Heart right ventricle (tissue), 16 donors: Measurements from ENCODE around the gene GAD2. TPM values are rescaled to one million over a fixed set of nuclear protein-coding genes. Genes with fewer than 3 reads are reported as not detected.
A peak's percentile ranks its signal among the peaks of the same experiment; 100 is the strongest.

Experiments used
- ATAC-seq, 8 donors: fragments of 200-7000 bp; cut with Tn5 transposase; one replicate each; pipeline ENCODE4 v1.9.1; 2020; ENCODE audit warnings: mild to moderate bottlenecking in 8 of 8, moderate library complexity in 8 of 8, moderate number of reproducible peaks in 1 of 8
- DNase-seq, 2 donors: peaks; one replicate each; pipeline ENCODE4 v3.0.0-alpha.2; 2020
- H3K27ac ChIP-seq, 10 donors: fragments of 200-600 bp; sonication (generic) in 2 of 10; one replicate each; pipeline versions ENCODE4 v1.5.0 to v1.8.0; 2020 to 2022; ENCODE audit warnings: mild to moderate bottlenecking in 3 of 10
- H3K27me3 ChIP-seq, 7 donors: fragments of 200-600 bp; one replicate each; pipeline ENCODE4 v1.8.0; 2021 to 2022; ENCODE audit warnings: mild to moderate bottlenecking in 2 of 7
- H3K36me3 ChIP-seq, 9 donors: fragments of 200-600 bp; sonication (generic) in 1 of 9; one replicate each; pipeline versions ENCODE4 v1.5.0 to v1.8.0; 2020 to 2022; ENCODE audit warnings: mild to moderate bottlenecking in 2 of 9
- H3K4me1 ChIP-seq, 9 donors: fragments of 200-600 bp; sonication (generic) in 1 of 9; one replicate each; pipeline versions ENCODE4 v1.5.0 to v1.8.0; 2020 to 2022; ENCODE audit warnings: mild to moderate bottlenecking in 4 of 9
- H3K4me3 ChIP-seq, 10 donors: fragments of 200-600 bp; sonication (generic) in 2 of 10; one replicate each; pipeline versions ENCODE4 v1.5.0 to v1.8.0; 2020 to 2022; ENCODE audit warnings: mild to moderate bottlenecking in 7 of 10, moderate library complexity in 2 of 10
- H3K9me3 ChIP-seq, 11 donors: fragments of 200-600 bp in 10 of 11; sonication (generic) in 2 of 11; one replicate each; pipeline versions ENCODE4 v1.5.0 to v1.8.0; 2013 to 2022; ENCODE audit warnings: mild to moderate bottlenecking in 2 of 11, control low read depth in 1 of 11, moderate library complexity in 1 of 11
- CTCF ChIP-seq, 9 donors: fragments of 200-600 bp; sonication (generic) in 2 of 9; IDR thresholded peaks; one replicate each; pipeline versions ENCODE4 v1.5.0 to v1.8.0; 2021 to 2022; ENCODE audit warnings: antibody characterized with exemption in 9 of 9, mild to moderate bottlenecking in 5 of 9, moderate library complexity in 1 of 9
- WGBS, 2 donors: extraction: QIAGEN DNeasy Blood & Tissue Kit; methylation state at CpG; one replicate each; pipeline ENCODE4 v1.1.7; 2013; ENCODE audit warnings: inconsistent platforms in 1 of 2; 5-methylcytosine and 5-hydroxymethylcytosine counted together
- intact Hi-C, 10 donors: fragments of 100-400 bp; cut with DNase I; formaldehyde crosslinking; loops; one replicate each; pipeline versions ENCODE4 v1.11.1 to v1.14.2; 2022
- polyA plus RNA-seq, 2 donors: library from polyadenylated mRNA; stranded (reverse); fragments of 200-250 nt; gene quantifications; one replicate each; pipeline ENCODE4 v1.2.3, GENCODE V29; 2013
- total RNA-seq, 10 donors: library from RNA; stranded (reverse); fragmentation: NEBNext Ultra II Directional in 3 of 10; extraction: Animal tissue kit (Norgen Biotek cat#: 25700) in 3 of 10; gene quantifications; one replicate each; pipeline versions ENCODE4 v1.2.1 to v1.2.4, GENCODE V29; 2021 to 2023
- donor health status: Arrhythmogenic right ventricular cardiomyopathy.
- donor health status: ischemic (EF 13 %, LVEDD 7.1; RV severe dilation, severe dysfunction).
- donor health status: healthy with polysubstance abuse.
- donor health status: DM: no; HTN: yes; CAD: no.
- donor health status: DM: no; HTN: no; CAD: no.
- donor health status: ischemic (EF 25% LVEDD 6.9; RV normal size, moderate dysfunction).
- donor health status: ischemic (EF 25% LVEDD 5.7; RV mildly dilated, moderate dysfunction).
- donor health status: healthy.
- donor health status: DM: yes; HTN: yes; CAD: no.
- donor health status: Ischemic cardiomyopathy.
- donor health status: ischemic (EF 35%, LVEDD 5.7; RV mildly dilated, moderate dysfunction).
- donor health status: nonischemic (EF 11% LVEDD 7.7; RV severe dilation, severe dysfunction).
- donor health status: DM: yes; HTN: yes; CAD: no.
- donor health status: PGD.
- donor health status: ischemic (EF 29% LVEDD 5.4; RV normal size, mild dysfunction).
- donor health status: nonischemic (EF 23%, LVEDD 6.1; RV moderate dilation, normal function).

The GAD2 gene
- total and polyA plus RNA-seq, 12 donors, result not detected

- H3K4me3 ChIP-seq, result peak overlapping the region in 1 of 10 donors; percentile 5
- peaks cover 0 to 34% (median 23%) of the 10 kb centered on the region in 9 donors for H3K4me1 ChIP-seq
- peak in 7 of 8 donors; percentile 40 to 70 (median 56) for ATAC-seq
- no peak overlapping the region for H3K27ac ChIP-seq
- no peaks in the 10 kb centered on the region for H3K36me3 ChIP-seq
- DNase-seq, result peak; percentile 9 to 20
- H3K27me3 ChIP-seq, result peaks cover 34 to 100% (median 98%) of the 10 kb centered on the region in 7 donors
- TF ChIP-seq CTCF (IDR thresholded peaks at IDR 0.05), result no peak
- intact Hi-C loops, result no loop called here
- no peaks in the 10 kb centered on the region for H3K9me3 ChIP-seq
- 1% methylated on average over 57 of the region's 57 CpGs for WGBS, 2 donors
Observed at GRCh38 chr10:26215935-26216584, 514 bp upstream of the GAD2 start.

- H3K27me3 ChIP-seq, result peaks cover 38 to 100% (median 98%) of the 10 kb centered on the region in 7 donors
- no peak for DNase-seq
- intact Hi-C loops, result no loop called here
- peaks cover 0 to 34% (median 23%) of the 10 kb centered on the region in 9 donors for H3K4me1 ChIP-seq
- peak overlapping the region in 2 of 10 donors; percentile 5 to 10 for H3K4me3 ChIP-seq
- no peak for TF ChIP-seq CTCF (IDR thresholded peaks at IDR 0.05)
- H3K9me3 ChIP-seq, result no peaks in the 10 kb centered on the region
- no peak overlapping the region for H3K27ac ChIP-seq
- WGBS, 2 donors, result 1 to 2% methylated on average over 64 of the region's 64 CpGs
- no peaks in the 10 kb centered on the region for H3K36me3 ChIP-seq
- no peak for ATAC-seq
Observed at GRCh38 chr10:26217396-26218086, 967 bp downstream of the GAD2 start.

- intact Hi-C loops, result no loop called here
- H3K27ac ChIP-seq, result no peak overlapping the region
- no peaks in the 10 kb centered on the region for H3K9me3 ChIP-seq
- ATAC-seq, result no peak
- no peak for DNase-seq
- WGBS, 2 donors, result 43 to 58% methylated on average over 1 of the region's 1 CpG
- TF ChIP-seq CTCF (IDR thresholded peaks at IDR 0.05), result no peak
- no peaks in the 10 kb centered on the region for H3K36me3 ChIP-seq
- H3K27me3 ChIP-seq, result peaks cover 21 to 100% (median 97%) of the 10 kb centered on the region in 7 donors
- no peak overlapping the region for H3K4me3 ChIP-seq
- H3K4me1 ChIP-seq, result peaks cover 0 to 34% (median 23%) of the 10 kb centered on the region in 9 donors
Observed at GRCh38 chr10:26219676-26220075, 3.1 kb downstream of the GAD2 start.

GRCh38 chr10:26220901-26221300 lies 4.3 kb downstream of the GAD2 start:
- H3K9me3 ChIP-seq, result no peaks in the 10 kb centered on the region
- no peak for ATAC-seq
- H3K36me3 ChIP-seq, result no peaks in the 10 kb centered on the region
- H3K4me3 ChIP-seq, result no peak overlapping the region
- TF ChIP-seq CTCF (IDR thresholded peaks at IDR 0.05), result no peak
- no peak overlapping the region for H3K27ac ChIP-seq
- intact Hi-C loops, result no loop called here
- H3K27me3 ChIP-seq, result peaks cover 20 to 97% (median 94%) of the 10 kb centered on the region in 7 donors
- no peak for DNase-seq
- H3K4me1 ChIP-seq, result peaks cover 0 to 23% (median 17%) of the 10 kb centered on the region in 9 donors
